ENCODE measurements around the gene MED8. TPM values are rescaled to one million over a fixed set of nuclear protein-coding genes. Genes with fewer than 3 reads are reported as not detected.

Gene MED8
- total and polyA plus RNA-seq, 2 of the 13 experiments (the other 11 are each of a cell fraction or from before 2014, with no cell fraction given): 16.9 to 77.4 TPM

DNA sequence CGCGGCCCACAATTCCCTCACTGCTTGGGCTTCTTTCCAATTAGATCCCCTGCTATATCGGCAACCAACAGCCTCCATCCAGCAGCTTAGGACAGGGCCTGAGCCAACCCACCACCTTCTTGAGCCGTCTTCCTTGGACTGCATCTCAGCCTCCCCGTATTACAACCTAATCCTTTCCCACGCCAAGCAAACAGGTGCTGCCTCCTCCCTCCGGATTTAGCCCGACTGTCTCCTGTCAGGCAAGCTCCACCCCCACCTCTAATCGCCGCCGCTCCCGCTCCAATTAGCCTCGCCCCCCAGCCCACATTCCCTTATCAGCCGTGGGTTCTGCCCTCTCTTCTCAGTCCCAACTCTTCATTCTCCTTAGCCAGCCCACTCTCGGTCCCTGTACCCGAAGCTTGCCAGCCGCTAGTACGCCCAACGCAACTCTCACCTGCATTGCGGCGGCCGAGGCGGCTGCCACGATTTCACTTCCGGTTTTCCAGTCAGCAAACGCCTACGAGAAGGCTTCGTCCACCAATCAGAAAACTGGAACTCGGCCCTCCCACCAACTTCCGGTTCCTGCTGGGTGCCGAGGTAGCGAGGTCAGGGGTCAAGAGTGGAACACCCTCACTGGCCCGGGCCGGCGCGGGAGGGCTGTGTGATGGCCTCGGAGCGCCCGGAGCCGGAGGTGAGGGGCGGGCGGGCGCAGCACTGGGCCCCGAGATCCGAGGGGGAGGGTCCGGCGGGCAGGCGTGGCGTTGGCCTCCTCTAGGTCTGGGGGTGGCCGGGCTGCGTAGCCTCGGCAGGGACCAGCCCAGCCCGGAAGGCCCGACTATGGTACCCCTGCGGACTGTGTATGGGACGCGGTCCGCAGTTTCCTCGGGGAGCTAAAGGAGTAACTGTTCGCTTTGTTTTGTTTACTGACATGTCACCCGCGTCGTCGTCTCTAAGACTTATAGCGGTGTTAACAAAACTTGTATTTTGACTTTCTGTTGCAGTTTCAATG is at the start of gene MED8, which contains the start of gene SZT2 (continued):
- TF ChIP-seq KLF6 (CRISPR knock-in tag; IDR thresholded peaks at IDR 0.05) (no peak; the same call in 1 of the 2 replicates), CEBPG (CRISPR knock-in tag; IDR thresholded peaks at IDR 0.05) (peak; percentile 80), NCOR1 (IDR thresholded peaks at IDR 0.05; ENCODE audit: borderline replicate concordance, low read length) (peak; percentile 28; the same call in 1 of the 2 replicates), DMAP1 (CRISPR knock-in tag; IDR thresholded peaks at IDR 0.05) (peak; percentile 95), MAFF (IDR thresholded peaks at IDR 0.05; ENCODE audit: low read depth, low read length) (peak; percentile 77), GTF2F1 (IDR thresholded peaks at IDR 0.05; ENCODE audit: low read length) (no peak), SPEN (CRISPR knock-in tag; IDR thresholded peaks at IDR 0.05; ENCODE audit: low read depth) (peak; percentile 80; the same call in 1 of the 2 replicates), ZBTB21 (CRISPR knock-in tag; IDR thresholded peaks at IDR 0.05) (no peak), SYNCRIP (IDR thresholded peaks at IDR 0.05; ENCODE audit: insufficient read depth, low read depth, low read length) (no peak), ZNF263 (CRISPR knock-in tag; IDR thresholded peaks at IDR 0.05) (no peak), ZNF160 (CRISPR knock-in tag; IDR thresholded peaks at IDR 0.05) (peak; percentile 73; the same call in 1 of the 2 replicates), SIN3A (IDR thresholded peaks at IDR 0.05; ENCODE audit: borderline replicate concordance, low read depth, low read length) (peak; percentile 90), ZNF589 (CRISPR knock-in tag; conservative IDR thresholded peaks at IDR 0.05) (0 out of 2 replicates have a peak, but pooled peaks have one; percentile 43), ZSCAN22 (CRISPR knock-in tag; IDR thresholded peaks at IDR 0.05) (no peak; the same call in 1 of the 2 replicates), KMT2B (CRISPR knock-in tag; IDR thresholded peaks at IDR 0.05) (peak; percentile 92), ELF3 (CRISPR knock-in tag; IDR thresholded peaks at IDR 0.05) (0 out of 2 replicates have a peak, but pooled peaks have one; percentile 29), SMAD3 (CRISPR knock-in tag; IDR thresholded peaks at IDR 0.05) (0 out of 2 replicates have a peak, but pooled peaks have one; percentile 61), BHLHE40 (IDR thresholded peaks at IDR 0.05; ENCODE audit: low read length) (no peak)
- TF ChIP-seq, protein P1, sequence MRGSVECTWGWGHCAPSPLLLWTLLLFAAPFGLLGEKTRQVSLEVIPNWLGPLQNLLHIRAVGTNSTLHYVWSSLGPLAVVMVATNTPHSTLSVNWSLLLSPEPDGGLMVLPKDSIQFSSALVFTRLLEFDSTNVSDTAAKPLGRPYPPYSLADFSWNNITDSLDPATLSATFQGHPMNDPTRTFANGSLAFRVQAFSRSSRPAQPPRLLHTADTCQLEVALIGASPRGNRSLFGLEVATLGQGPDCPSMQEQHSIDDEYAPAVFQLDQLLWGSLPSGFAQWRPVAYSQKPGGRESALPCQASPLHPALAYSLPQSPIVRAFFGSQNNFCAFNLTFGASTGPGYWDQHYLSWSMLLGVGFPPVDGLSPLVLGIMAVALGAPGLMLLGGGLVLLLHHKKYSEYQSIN (CRISPR knock-in tag; IDR thresholded peaks at IDR 0.05; ENCODE audit: borderline replicate concordance): no peak
- TF ChIP-seq, protein P2, sequence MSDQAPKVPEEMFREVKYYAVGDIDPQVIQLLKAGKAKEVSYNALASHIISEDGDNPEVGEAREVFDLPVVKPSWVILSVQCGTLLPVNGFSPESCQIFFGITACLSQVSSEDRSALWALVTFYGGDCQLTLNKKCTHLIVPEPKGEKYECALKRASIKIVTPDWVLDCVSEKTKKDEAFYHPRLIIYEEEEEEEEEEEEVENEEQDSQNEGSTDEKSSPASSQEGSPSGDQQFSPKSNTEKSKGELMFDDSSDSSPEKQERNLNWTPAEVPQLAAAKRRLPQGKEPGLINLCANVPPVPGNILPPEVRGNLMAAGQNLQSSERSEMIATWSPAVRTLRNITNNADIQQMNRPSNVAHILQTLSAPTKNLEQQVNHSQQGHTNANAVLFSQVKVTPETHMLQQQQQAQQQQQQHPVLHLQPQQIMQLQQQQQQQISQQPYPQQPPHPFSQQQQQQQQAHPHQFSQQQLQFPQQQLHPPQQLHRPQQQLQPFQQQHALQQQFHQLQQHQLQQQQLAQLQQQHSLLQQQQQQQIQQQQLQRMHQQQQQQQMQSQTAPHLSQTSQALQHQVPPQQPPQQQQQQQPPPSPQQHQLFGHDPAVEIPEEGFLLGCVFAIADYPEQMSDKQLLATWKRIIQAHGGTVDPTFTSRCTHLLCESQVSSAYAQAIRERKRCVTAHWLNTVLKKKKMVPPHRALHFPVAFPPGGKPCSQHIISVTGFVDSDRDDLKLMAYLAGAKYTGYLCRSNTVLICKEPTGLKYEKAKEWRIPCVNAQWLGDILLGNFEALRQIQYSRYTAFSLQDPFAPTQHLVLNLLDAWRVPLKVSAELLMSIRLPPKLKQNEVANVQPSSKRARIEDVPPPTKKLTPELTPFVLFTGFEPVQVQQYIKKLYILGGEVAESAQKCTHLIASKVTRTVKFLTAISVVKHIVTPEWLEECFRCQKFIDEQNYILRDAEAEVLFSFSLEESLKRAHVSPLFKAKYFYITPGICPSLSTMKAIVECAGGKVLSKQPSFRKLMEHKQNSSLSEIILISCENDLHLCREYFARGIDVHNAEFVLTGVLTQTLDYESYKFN (CRISPR knock-in tag; conservative IDR thresholded peaks at IDR 0.05): peak; percentile 65
- TF ChIP-seq, protein P3, sequence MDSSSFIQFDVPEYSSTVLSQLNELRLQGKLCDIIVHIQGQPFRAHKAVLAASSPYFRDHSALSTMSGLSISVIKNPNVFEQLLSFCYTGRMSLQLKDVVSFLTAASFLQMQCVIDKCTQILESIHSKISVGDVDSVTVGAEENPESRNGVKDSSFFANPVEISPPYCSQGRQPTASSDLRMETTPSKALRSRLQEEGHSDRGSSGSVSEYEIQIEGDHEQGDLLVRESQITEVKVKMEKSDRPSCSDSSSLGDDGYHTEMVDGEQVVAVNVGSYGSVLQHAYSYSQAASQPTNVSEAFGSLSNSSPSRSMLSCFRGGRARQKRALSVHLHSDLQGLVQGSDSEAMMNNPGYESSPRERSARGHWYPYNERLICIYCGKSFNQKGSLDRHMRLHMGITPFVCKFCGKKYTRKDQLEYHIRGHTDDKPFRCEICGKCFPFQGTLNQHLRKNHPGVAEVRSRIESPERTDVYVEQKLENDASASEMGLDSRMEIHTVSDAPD (CRISPR knock-in tag; IDR thresholded peaks at IDR 0.05): no peak
- TF ChIP-seq, protein P4, sequence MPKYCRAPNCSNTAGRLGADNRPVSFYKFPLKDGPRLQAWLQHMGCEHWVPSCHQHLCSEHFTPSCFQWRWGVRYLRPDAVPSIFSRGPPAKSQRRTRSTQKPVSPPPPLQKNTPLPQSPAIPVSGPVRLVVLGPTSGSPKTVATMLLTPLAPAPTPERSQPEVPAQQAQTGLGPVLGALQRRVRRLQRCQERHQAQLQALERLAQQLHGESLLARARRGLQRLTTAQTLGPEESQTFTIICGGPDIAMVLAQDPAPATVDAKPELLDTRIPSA (CRISPR knock-in tag; IDR thresholded peaks at IDR 0.05; ENCODE audit: borderline replicate concordance): no peak

Measured in HepG2 (cell line).